ACC112 (cell line): ENCODE data around the gene PPP6C.

Experiments used
- H2AFZ ChIP-seq: fragments of 200-600 bp; sonication (generic); one replicate; pipeline ENCODE4 v1.6.0; 2017; ENCODE audit warnings: antibody characterized with exemption, low read length; ENCODE audit not compliant: unreplicated experiment
- H3K27ac ChIP-seq: fragments of 200-600 bp; sonication (generic); 2 replicates; pipeline ENCODE4 v1.5.1; 2014; ENCODE audit warnings: low read depth, mild to moderate bottlenecking, antibody characterized with exemption, low read length, moderate library complexity
- H3K27me3 ChIP-seq: fragments of 200-600 bp; sonication (generic); 2 replicates; pipeline ENCODE4 v1.6.1; 2014; ENCODE audit warnings: mild to moderate bottlenecking, antibody characterized with exemption, low read length, moderate library complexity, mixed read lengths; ENCODE audit not compliant: insufficient read depth
- H3K36me3 ChIP-seq: fragments of 200-600 bp; sonication (generic); 2 replicates; pipeline ENCODE4 v1.6.1; 2016; ENCODE audit warnings: mild to moderate bottlenecking, antibody characterized with exemption, low read length, moderate library complexity, mixed read lengths; ENCODE audit not compliant: insufficient read depth
- H3K4me1 ChIP-seq: fragments of 200-600 bp; sonication (generic); one replicate; pipeline ENCODE4 v1.6.1; 2016; ENCODE audit warnings: low read length, mixed read lengths; ENCODE audit not compliant: insufficient read depth, unreplicated experiment, control insufficient read depth
- H3K4me3 ChIP-seq: fragments of 200-600 bp; sonication (generic); 2 replicates; pipeline ENCODE4 v1.5.1; 2014; ENCODE audit warnings: mild to moderate bottlenecking, low read depth, low read length
- H3K79me2 ChIP-seq: fragments of 200-600 bp; sonication (generic); one replicate; pipeline ENCODE4 v1.6.0; 2016; ENCODE audit warnings: low read length; ENCODE audit not compliant: control insufficient read depth, unreplicated experiment, insufficient read depth

The PPP6C gene

DNA sequence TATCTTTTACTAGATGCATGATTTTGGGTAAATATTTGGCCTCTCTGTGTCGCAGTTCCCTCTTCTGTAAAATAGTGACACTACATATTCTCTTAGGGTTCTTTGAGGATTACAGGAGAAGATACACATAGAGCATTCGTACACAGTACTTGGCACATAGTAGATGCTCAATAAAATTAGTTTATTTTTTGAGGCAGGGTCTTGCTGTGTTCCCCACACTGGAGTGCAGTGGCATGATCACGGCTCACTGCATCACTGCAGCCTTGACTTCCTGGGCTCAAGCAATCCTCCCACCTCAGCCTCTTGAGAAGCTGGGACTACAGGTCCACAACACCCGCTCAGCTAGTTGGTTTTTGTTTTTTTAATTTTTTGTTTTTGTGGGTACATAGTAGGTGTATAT is 47.9 kb downstream of the PPP6C start:
- Histone ChIP-seq H3K79me2 (no peaks in the 10 kb centered on the region), H2AFZ (no peak overlapping the region), H3K27ac (no peak overlapping the region), H3K4me1 (peaks cover 15% of the 10 kb centered on the region), H3K27me3 (no peaks in the 10 kb centered on the region), H3K4me3 (no peak overlapping the region), H3K36me3 (no peaks in the 10 kb centered on the region)

DNA sequence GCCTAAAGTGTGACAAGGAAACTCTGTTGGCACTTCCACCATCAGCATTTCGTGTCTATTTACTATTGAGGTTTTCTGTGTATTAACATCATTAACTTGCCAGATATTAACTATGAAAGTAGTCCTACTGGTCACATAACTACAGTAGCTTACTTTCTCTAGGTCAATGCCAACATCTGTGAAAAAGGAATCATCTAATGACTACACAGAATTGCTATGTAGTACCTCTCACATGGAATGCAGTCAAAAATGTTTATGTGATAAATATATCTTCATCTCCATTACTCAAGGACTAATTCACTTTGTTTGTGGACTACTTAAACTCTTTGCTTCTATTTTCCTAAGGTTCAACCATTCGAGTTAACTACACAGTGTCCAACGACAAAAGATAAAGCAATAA is 48.4 kb downstream of the PPP6C start:
- no peaks in the 10 kb centered on the region for H3K79me2 ChIP-seq
- H3K4me3 ChIP-seq, result no peak overlapping the region
- H3K4me1 ChIP-seq, result peaks cover 11% of the 10 kb centered on the region
- no peak overlapping the region for H3K27ac ChIP-seq
- H2AFZ ChIP-seq, result no peak overlapping the region
- no peaks in the 10 kb centered on the region for H3K27me3 ChIP-seq
- no peaks in the 10 kb centered on the region for H3K36me3 ChIP-seq

GRCh38 chr9:125140576-125140975 is 49.0 kb downstream of the PPP6C start:
- Histone ChIP-seq H2AFZ (no peak overlapping the region), H3K27ac (no peak overlapping the region), H3K4me1 (peaks cover 5% of the 10 kb centered on the region), H3K27me3 (no peaks in the 10 kb centered on the region), H3K4me3 (no peak overlapping the region), H3K79me2 (no peaks in the 10 kb centered on the region), H3K36me3 (no peaks in the 10 kb centered on the region)

DNA sequence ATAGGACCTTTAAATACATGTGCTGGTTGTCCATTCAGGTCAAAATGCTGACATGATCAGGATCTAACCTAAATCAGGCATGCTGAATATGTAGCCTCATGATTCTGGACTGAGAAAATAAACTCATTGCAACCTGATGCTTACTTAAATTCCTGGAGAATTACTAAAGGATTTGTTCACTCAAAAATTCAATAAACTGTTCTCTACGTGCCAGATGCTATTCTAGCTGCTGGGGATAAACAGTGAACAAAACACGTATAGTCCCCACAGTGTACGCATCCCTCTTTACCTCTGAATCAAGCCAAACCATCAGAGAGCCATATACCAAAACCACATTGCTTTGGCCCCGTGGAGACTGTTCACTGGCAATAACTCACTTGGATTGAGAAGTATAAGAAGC is 52.4 kb downstream of the PPP6C start:
- no peak overlapping the region for H2AFZ ChIP-seq
- H3K4me1 ChIP-seq, result peaks cover 4% of the 10 kb centered on the region
- H3K79me2 ChIP-seq, result no peaks in the 10 kb centered on the region
- H3K27me3 ChIP-seq, result no peaks in the 10 kb centered on the region
- H3K27ac ChIP-seq, result no peak overlapping the region
- no peaks in the 10 kb centered on the region for H3K36me3 ChIP-seq
- no peak overlapping the region for H3K4me3 ChIP-seq

GRCh38 chr9:125134976-125135375 is 54.6 kb downstream of the PPP6C start:
- Histone ChIP-seq H3K36me3 (no peaks in the 10 kb centered on the region), H3K4me1 (no peaks in the 10 kb centered on the region), H3K27me3 (no peaks in the 10 kb centered on the region), H3K27ac (no peak overlapping the region), H3K4me3 (no peak overlapping the region), H2AFZ (no peak overlapping the region), H3K79me2 (no peaks in the 10 kb centered on the region)

- H2AFZ ChIP-seq, result no peak overlapping the region
Measured at GRCh38 chr9:125133403-125134329, 55.9 kb downstream of the PPP6C start.

GRCh38 chr9:125131778-125132177 is 57.8 kb downstream of the PPP6C start:
- H3K27ac ChIP-seq, result no peak overlapping the region
- H3K27me3 ChIP-seq, result no peaks in the 10 kb centered on the region
- peaks cover 1% of the 10 kb centered on the region for H3K4me1 ChIP-seq
- H3K4me3 ChIP-seq, result no peak overlapping the region
- no peaks in the 10 kb centered on the region for H3K36me3 ChIP-seq
- no peak overlapping the region for H2AFZ ChIP-seq
- H3K79me2 ChIP-seq, result no peaks in the 10 kb centered on the region

More at GRCh38 chr9:125133403-125134329, 55.9 kb downstream of the PPP6C start:
- H3K27me3 ChIP-seq, result no peaks in the 10 kb centered on the region
- H3K4me3 ChIP-seq, result no peak overlapping the region
- H3K4me1 ChIP-seq, result no peaks in the 10 kb centered on the region
- H3K36me3 ChIP-seq, result no peaks in the 10 kb centered on the region
- H3K27ac ChIP-seq, result no peak overlapping the region
- no peaks in the 10 kb centered on the region for H3K79me2 ChIP-seq

GRCh38 chr9:125126019-125126746 is 63.4 kb downstream of the PPP6C start:
- Histone ChIP-seq H3K79me2 (no peaks in the 10 kb centered on the region), H2AFZ (peak overlapping the region; percentile 35), H3K36me3 (no peaks in the 10 kb centered on the region), H3K27me3 (no peaks in the 10 kb centered on the region), H3K4me1 (peaks cover 15% of the 10 kb centered on the region), H3K4me3 (no peak overlapping the region), H3K27ac (peak overlapping the region; percentile 51)

DNA sequence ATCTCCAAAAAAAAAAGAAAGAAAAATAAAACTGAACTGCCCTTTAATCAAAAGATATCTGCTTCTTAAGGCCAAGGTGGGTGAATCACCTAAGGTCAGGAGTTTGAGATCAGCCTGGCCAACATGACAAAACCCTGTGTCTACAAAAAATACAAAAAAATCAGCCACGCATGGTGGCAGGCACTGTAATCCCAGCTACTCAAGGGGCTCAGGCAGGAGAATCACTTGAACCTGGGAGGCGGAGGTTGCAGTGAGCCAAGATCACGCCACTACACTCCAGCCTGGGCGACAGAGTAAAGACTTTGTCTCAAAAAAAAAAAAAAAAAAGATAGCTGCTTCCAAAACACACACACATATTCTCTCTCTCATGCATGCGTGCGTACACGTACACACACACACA is 64.1 kb downstream of the PPP6C start:
- no peaks in the 10 kb centered on the region for H3K27me3 ChIP-seq
- no peak overlapping the region for H2AFZ ChIP-seq
- peak overlapping the region; percentile 51 for H3K27ac ChIP-seq
- H3K4me1 ChIP-seq, result peaks cover 15% of the 10 kb centered on the region
- no peaks in the 10 kb centered on the region for H3K36me3 ChIP-seq
- H3K79me2 ChIP-seq, result no peaks in the 10 kb centered on the region
- H3K4me3 ChIP-seq, result no peak overlapping the region

- H3K4me1 ChIP-seq, result peaks cover 8% of the 10 kb centered on the region
- no peaks in the 10 kb centered on the region for H3K36me3 ChIP-seq
- no peak overlapping the region for H3K27ac ChIP-seq
- H3K4me3 ChIP-seq, result no peak overlapping the region
- no peaks in the 10 kb centered on the region for H3K79me2 ChIP-seq
- H3K27me3 ChIP-seq, result no peaks in the 10 kb centered on the region
- no peak overlapping the region for H2AFZ ChIP-seq
Measured at GRCh38 chr9:125121146-125121545, 68.5 kb downstream of the PPP6C start.
